Measurements from ENCODE around the gene TBC1D14.

DNA sequence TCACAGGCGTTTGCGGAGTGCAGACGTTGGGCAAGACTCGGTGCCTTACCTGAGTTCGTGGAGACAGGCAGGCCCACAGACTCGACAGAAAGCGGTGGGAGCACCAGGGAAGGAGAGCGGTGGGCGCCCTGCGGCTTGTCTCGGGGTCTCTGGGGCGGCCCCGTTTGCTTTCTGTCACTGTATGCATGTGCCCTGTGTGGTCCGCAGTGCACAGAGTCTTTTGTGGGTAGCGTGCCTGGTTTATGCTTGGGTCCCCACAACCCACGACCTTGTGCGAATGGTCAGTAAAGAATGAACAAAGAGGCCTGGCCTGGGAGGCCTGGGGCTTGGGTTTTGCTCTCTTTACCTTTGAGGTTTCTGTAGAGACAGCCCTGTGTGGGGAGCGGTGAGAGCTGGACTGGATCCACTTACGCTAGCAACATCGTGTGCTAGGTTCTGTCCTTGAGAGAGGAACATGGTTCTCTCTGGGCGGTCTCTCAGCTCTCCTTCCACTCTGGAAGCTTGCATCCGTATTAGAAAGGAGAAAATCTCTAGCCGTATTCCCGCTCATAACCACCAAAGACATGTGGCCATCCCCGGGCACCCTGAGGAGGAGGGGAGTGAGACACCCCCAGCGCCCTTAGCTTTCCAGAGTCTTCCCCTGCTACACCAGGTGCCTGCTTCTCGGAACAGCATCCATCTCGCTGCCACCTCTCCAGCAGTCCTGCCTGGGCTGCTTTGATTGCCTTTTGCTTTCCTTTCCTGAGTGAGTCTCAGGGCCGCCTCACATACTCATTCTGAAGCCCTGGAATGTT, 134.7 kb downstream of the TBC1D14 start:
- TF ChIP-seq SIN3A (IDR thresholded peaks at IDR 0.05; ENCODE audit: borderline replicate concordance, insufficient read depth, low read depth, low read length) = no peak
- no peak for TF ChIP-seq TCF7L2 (IDR thresholded peaks at IDR 0.05; ENCODE audit: low read depth, low read length)
